Choroid plexus epithelial cell (primary cell): ENCODE measurements around the gene TPSD1.
"Not testable (repeated sequence)": the region's sequence is repeated elsewhere in the genome, so short reads cannot be mapped to it uniquely, and the experiment has no call there.

Experiments
- DNase-seq: peaks from one replicate; pipeline ENCODE4 v3.0.0-alpha.2; 2010; ENCODE audit warnings: low read depth
- H3K4me3 ChIP-seq: 2 replicates; pipeline ENCODE4 v1.5.1; 2011; ENCODE audit warnings: low read depth, mild to moderate bottlenecking, control low read depth, low read length, moderate library complexity
- TF ChIP-seq, protein P1 (sequence below): conservative IDR thresholded peaks from 2 replicates; pipeline ENCODE4 v1.5.1; 2011; ENCODE audit warnings: low read depth, mild to moderate bottlenecking, control low read depth, inconsistent platforms, low read length, moderate library complexity

The TPSD1 gene

DNA sequence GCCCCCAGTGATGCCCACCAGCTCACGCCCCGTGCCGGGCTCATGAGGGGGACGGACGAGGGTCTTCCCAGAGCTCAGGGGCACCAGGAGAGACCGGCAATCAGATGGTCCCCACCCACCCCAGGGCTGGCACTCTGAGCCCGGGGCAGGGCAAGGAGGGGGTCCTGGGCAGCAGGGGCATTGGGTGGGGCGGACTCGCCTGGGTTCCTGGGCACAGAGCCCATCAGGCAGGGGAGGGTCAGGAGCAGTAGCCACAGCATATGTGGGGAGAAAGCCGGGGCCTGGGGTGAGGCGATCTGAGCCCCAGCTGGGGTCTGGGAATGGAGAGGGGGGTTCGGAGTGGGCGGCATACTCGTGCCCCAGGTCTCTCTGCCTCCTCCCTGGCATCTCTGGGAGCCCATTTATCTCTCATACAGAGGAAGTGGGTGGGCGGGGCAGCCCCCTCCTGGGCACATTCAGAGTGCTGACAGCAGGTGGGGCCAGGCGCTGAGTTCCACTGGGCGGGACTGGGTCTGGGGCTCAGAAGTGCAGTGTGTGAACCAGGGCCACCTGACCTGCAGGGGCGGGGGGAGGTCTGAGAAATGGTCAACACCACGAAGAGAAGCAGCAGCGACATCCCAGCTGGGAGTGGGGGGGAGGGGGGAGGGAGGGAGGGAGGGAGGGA lies 33.1 kb downstream of the TPSD1 start:
- TF ChIP-seq, protein P1, sequence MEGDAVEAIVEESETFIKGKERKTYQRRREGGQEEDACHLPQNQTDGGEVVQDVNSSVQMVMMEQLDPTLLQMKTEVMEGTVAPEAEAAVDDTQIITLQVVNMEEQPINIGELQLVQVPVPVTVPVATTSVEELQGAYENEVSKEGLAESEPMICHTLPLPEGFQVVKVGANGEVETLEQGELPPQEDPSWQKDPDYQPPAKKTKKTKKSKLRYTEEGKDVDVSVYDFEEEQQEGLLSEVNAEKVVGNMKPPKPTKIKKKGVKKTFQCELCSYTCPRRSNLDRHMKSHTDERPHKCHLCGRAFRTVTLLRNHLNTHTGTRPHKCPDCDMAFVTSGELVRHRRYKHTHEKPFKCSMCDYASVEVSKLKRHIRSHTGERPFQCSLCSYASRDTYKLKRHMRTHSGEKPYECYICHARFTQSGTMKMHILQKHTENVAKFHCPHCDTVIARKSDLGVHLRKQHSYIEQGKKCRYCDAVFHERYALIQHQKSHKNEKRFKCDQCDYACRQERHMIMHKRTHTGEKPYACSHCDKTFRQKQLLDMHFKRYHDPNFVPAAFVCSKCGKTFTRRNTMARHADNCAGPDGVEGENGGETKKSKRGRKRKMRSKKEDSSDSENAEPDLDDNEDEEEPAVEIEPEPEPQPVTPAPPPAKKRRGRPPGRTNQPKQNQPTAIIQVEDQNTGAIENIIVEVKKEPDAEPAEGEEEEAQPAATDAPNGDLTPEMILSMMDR, result no peak
- DNase-seq, result no peak

GRCh38 chr16:1289477-1289866 lies 33.6 kb downstream of the TPSD1 start:
- DNase-seq, result no peak
- no peak overlapping the region for H3K4me3 ChIP-seq
- TF ChIP-seq, protein P1, result no peak

More for the DNA sequence above, 33.1 kb downstream of the TPSD1 start:
- no peak overlapping the region for H3K4me3 ChIP-seq

GRCh38 chr16:1290063-1290501 lies 34.2 kb downstream of the TPSD1 start:
- no peak overlapping the region for H3K4me3 ChIP-seq
- DNase-seq, result peak; percentile 22
- TF ChIP-seq, protein P1, result no peak

- no peak for DNase-seq
- no peak overlapping the region for H3K4me3 ChIP-seq
- TF ChIP-seq, protein P1, result no peak
Observed at GRCh38 chr16:1290860-1291575, 35.1 kb downstream of the TPSD1 start.

- no peak overlapping the region for H3K4me3 ChIP-seq
- TF ChIP-seq, protein P1, result no peak
- DNase-seq, result no peak
Observed at GRCh38 chr16:1291576-1291974, 35.7 kb downstream of the TPSD1 start.

DNA sequence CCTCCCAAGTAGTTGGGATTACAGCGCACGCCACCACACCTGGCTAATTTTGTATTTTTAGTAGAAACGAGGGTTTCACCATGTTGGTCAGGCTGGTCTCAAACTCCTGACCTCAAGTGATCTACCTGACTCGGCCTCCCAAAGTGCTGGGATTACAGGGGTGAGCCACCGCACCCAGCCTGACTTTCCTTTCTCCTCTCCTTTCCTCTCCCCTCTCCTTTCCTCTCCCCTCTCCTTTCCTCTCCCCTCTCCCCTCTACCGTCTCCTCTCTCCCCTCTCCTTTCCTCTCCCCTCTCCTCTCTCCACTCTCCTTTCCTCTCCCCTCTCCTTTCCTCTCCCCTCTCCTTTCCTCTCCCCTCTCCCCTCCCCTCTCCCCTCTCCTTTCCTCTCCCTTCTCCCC lies 36.3 kb downstream of the TPSD1 start:
- DNase-seq, H3K4me3 ChIP-seq: not testable (repeated sequence)

- not testable (repeated sequence) for DNase-seq, H3K4me3 ChIP-seq
Observed at GRCh38 chr16:1292808-1293207, 36.9 kb downstream of the TPSD1 start.
